Thoracic aorta (tissue), 2 donors: ENCODE data around the gene ALDH1L1. TPM values are rescaled to one million over a fixed set of nuclear protein-coding genes. Genes with fewer than 3 reads are reported as not detected.

Experiments used
- ATAC-seq: fragments of 150-250 bp; one replicate; pipeline ENCODE4 v1.8.0; 2017; ENCODE audit warnings: low read depth; ENCODE audit not compliant: insufficient number of reproducible peaks, low FRiP score
- DNase-seq: peaks from one replicate; pipeline ENCODE4 v3.0.0-alpha.2; 2020; ENCODE audit warnings: low spot score
- H3K27ac ChIP-seq, 2 donors: fragments of 200-600 bp; sonication (generic); 1 replicate in 1 of 2; 2 replicates in 1 of 2; pipeline ENCODE4 v1.5.1; 2016; ENCODE audit warnings: mild to moderate bottlenecking in 2 of 2, moderate library complexity in 2 of 2
- H3K27me3 ChIP-seq: fragments of 200-600 bp; sonication (generic); replicated peaks from 2 replicates; pipeline ENCODE4 v1.6.0; 2016; ENCODE audit warnings: mild to moderate bottlenecking; ENCODE audit not compliant: insufficient read depth
- H3K36me3 ChIP-seq: fragments of 200-600 bp; sonication (generic); one replicate; pipeline ENCODE4 v1.5.1; 2016
- H3K4me1 ChIP-seq, 2 donors: fragments of 200-600 bp; sonication (generic); 1 replicate in 1 of 2; 2 replicates in 1 of 2; pipeline versions ENCODE4 v1.5.1 to v1.6.0; 2016; ENCODE audit warnings: low read depth in 2 of 2, mild to moderate bottlenecking in 1 of 2; ENCODE audit not compliant: control insufficient read depth in 1 of 2
- H3K4me3 ChIP-seq: fragments of 200-600 bp; sonication (generic); 2 replicates; pipeline ENCODE4 v1.5.1; 2016; ENCODE audit warnings: mild to moderate bottlenecking
- H3K9me3 ChIP-seq: fragments of 200-600 bp; sonication (generic); 2 replicates; pipeline ENCODE4 v1.5.1; 2016
- CTCF ChIP-seq: fragments of 200-600 bp; sonication (generic); IDR thresholded peaks from one replicate; pipeline ENCODE4 v1.5.1; 2019; ENCODE audit warnings: antibody characterized with exemption
- total RNA-seq, 2 donors: library from RNA; depleted of rRNA; stranded (reverse); fragments of >200 nt; gene quantifications; one replicate each; pipeline versions ENCODE4 v1.1.0 to v1.2.3, GENCODE V29; 2016

The ALDH1L1 gene
- total RNA-seq, 2 donors from 2014 or later: 50.2 to 62.5 TPM

DNA sequence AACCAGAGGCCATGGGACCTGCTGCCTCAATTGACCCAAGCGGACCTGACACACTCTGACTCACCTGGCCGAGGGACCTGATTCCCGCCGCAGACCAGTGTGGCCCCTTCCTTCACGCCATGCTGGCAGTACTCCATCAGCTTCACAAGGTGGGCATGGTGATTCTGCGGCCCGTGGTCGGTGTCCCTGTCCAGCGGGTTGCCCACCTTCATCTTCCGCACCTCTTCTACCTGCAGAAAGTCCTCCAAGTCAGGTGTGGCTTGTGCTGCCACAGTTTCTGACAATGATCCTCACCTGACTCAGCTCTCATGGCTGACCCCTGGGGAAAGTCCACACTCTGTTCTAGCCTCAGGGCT, 70.5 kb downstream of the ALDH1L1 start:
- TF ChIP-seq CTCF: no peak
- peaks cover 19% of the 10 kb centered on the region for H3K36me3 ChIP-seq
- H3K27me3 ChIP-seq: no peaks in the 10 kb centered on the region
- no peak for ATAC-seq
- H3K27ac ChIP-seq: no peak overlapping the region
- no peak overlapping the region for H3K4me3 ChIP-seq
- no peaks in the 10 kb centered on the region for H3K4me1 ChIP-seq
- DNase-seq: no peak
- no peaks in the 10 kb centered on the region for H3K9me3 ChIP-seq

GRCh38 chr3:126109146-126109879, 71.1 kb downstream of the ALDH1L1 start:
- H3K36me3 ChIP-seq: peaks cover 19% of the 10 kb centered on the region
- ATAC-seq: no peak

DNA sequence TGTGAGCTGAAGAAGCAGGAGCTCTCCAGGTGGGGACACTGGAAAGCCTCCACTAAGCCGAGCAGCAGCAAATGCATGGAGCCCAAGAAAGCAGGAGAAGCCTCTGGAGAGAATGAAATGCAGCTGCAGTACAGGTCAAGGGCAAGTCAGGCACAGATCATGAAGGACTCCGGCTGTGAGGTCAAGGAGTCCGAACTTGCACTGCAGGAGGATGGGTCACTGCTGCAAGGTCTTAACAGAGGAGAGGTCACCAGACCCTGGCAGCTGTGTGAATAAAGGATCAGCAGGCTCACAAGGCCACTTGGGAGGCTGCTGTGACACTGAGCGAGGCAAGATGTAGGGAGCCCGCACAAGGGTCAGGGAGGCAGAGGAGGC, 71.7 kb downstream of the ALDH1L1 start:
- H3K36me3 ChIP-seq: peaks cover 19% of the 10 kb centered on the region
- H3K4me3 ChIP-seq: no peak overlapping the region
- no peak for ATAC-seq
- no peaks in the 10 kb centered on the region for H3K27me3 ChIP-seq
- no peak overlapping the region for H3K27ac ChIP-seq
- H3K9me3 ChIP-seq: no peaks in the 10 kb centered on the region
- no peak for TF ChIP-seq CTCF
- H3K4me1 ChIP-seq: peaks cover 0 to 4% of the 10 kb centered on the region in 2 donors
- DNase-seq: no peak

More at GRCh38 chr3:126109146-126109879, 71.1 kb downstream of the ALDH1L1 start:
- Histone ChIP-seq H3K27me3 (no peaks in the 10 kb centered on the region), H3K4me1 (no peaks in the 10 kb centered on the region), H3K9me3 (no peaks in the 10 kb centered on the region), H3K4me3 (no peak overlapping the region), H3K27ac (no peak overlapping the region)
- no peak for TF ChIP-seq CTCF
- DNase-seq: no peak

- Histone ChIP-seq H3K27ac (no peak overlapping the region), H3K4me1 (peaks cover 2 to 9% of the 10 kb centered on the region in 2 donors), H3K36me3 (peaks cover 19% of the 10 kb centered on the region), H3K27me3 (no peaks in the 10 kb centered on the region), H3K4me3 (no peak overlapping the region), H3K9me3 (no peaks in the 10 kb centered on the region)
- no peak for ATAC-seq
- TF ChIP-seq CTCF: no peak
- DNase-seq: no peak
These were observed 72.3 kb downstream of the ALDH1L1 start for GRCh38 chr3:126107957-126108675.

DNA sequence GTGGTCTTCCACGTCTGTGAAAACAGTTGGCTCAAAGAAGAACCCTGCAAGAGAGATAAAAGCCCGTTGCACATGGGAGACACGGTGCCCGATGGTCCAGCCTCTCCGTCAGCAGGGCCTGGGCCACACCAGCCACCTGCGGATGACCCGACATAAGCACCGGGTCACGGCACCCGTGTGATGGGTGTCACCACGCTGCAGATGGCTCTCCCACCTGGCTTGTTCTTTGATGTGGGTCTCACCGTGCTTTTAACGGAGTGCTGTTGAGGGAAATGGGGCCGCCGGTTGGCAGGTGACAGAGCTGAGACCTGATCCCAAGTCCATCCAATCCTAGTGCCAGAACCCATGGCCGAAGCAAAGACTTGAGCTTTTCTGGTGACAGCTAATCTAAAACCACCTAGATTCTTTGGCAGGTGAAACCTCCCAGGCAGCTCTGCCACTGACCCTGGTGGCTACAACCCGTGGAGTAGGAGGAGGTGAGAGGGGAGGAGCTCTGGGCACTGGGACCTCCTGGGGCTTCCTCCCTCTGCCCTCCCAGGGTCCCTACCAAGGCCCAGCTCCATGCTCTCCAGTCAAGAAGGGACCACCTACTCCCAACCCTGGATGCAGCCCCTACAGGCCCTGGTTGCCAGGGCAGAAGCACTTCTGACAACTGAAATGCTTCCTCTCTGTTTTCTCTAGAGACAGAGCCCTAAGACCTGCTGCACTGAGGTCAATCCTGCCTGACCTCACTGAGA, 73.0 kb downstream of the ALDH1L1 start:
- peaks cover 19% of the 10 kb centered on the region for H3K36me3 ChIP-seq
- ATAC-seq (no peak), DNase-seq (no peak)

More for the DNA sequence above, 73.0 kb downstream of the ALDH1L1 start:
- TF ChIP-seq CTCF: no peak
- Histone ChIP-seq H3K4me1 (peaks cover 7 to 17% of the 10 kb centered on the region in 2 donors), H3K9me3 (no peaks in the 10 kb centered on the region), H3K27me3 (no peaks in the 10 kb centered on the region), H3K4me3 (no peak overlapping the region), H3K27ac (no peak overlapping the region)
